Head of caudate nucleus (tissue), 42 donors: ENCODE data around the gene SUMF1.
A peak's percentile ranks its signal among the peaks of the same experiment; 100 is the strongest.

Experiments used
- DNase-seq, 42 donors: peaks; one replicate each; pipeline versions ENCODE4 v3.0.0 to v3.0.0-alpha.2; 2020 to 2021; ENCODE audit warnings: mixed read lengths in 7 of 42
- intact Hi-C: fragments of 100-400 bp; cut with DNase I; formaldehyde crosslinking; loops from one replicate; pipeline ENCODE4 v1.15.0; 2022

The SUMF1 gene

DNA sequence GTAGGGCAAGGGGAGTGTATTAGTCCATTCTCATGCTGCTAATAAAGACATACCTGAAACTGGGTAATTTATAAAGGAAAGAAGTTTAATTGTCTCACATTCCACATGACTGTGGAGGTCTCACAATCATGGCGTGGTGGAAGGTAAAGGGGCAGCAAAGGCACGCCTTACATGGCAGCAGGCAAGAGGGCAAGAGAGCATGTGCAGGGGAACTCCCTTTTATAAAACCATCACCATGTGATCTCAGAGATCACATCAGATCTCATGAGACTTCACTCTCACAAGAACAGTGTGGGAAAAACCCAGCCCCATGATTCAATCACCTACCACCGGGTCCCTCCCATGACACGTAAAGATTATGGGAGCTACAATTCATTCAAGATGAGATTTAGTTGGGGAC, 41.4 kb downstream of the SUMF1 start:
- intact Hi-C loops = no loop called here
- DNase-seq = no peak

DNA sequence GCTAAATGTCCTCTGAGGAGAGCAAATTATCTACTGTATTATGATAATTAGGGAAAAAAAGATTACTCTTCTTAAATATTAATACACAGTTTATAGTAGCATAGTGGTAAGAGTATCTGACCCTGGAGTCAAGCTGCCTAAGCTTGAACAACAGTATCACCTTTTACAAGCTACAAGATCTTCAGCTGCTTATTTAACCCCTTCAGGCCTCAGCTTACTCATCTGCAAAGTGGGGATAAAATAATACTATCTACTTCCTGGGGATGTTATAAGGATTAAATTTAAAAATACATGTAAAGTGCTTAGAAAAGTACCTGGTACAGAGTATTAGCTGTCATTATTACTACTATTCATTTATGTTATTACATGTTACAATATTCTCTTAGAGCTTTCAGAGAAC, 42.0 kb downstream of the SUMF1 start:
- intact Hi-C loops = no loop called here
- DNase-seq = no peak

DNA sequence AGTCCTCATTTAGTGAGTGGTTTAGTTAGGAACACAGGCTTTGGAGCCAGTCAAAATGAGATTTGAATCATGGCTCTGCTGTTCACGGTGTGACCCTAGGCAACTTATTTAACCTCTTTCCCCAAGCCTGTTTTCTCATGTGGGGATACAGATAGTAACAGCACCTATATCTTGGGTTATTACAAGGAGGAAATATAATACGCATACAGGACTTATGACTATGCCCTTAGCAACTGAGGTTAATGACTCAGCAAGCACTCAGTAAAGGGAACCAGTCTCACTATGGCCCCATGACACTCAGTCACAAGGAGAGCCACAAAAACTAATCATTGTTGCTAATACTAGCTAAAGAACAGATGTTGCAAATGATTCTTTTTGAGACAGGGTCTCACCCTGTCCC, 45.9 kb downstream of the SUMF1 start:
- DNase-seq = no peak
- intact Hi-C loops = no loop called here

DNA sequence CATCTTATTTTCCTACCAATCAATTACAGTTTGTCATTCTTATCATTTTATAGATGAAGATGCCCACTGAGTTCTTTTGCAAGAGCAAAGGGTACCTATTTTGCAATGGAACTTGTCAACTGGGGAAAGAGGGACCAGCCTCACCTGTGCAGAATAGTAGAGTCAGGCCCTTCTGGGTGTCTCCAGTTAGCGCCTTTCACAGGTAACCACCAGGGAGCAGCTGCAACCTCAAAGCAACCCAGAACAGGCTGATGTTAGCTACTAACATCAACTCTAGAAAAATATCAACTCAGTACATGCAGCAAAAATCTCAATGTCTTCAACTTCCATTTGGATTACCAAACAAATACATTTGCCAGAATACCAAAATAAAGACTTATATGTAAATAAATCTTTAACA, 47.1 kb downstream of the SUMF1 start:
- intact Hi-C loops = no loop called here
- DNase-seq = no peak

DNA sequence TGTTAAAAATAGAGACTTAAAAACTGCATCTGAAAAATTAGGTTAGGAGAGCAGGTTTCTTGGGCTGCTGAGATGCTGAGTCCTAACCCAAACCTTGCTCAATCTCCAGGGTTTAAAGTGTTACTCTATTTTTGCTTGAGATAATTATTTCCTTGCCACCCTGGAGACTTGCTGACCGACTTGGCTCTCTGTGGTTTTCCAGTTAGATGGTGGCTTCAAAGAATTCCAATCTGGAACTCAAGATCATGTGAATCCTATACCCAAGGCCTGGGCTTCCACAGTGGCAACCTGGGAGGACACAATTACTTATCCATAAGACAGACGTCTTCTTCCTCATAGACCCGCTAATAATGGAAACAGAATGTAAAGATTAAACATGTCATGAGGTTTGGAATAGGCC, 47.7 kb downstream of the SUMF1 start:
- no peak for DNase-seq
- intact Hi-C loops = no loop called here

DNA sequence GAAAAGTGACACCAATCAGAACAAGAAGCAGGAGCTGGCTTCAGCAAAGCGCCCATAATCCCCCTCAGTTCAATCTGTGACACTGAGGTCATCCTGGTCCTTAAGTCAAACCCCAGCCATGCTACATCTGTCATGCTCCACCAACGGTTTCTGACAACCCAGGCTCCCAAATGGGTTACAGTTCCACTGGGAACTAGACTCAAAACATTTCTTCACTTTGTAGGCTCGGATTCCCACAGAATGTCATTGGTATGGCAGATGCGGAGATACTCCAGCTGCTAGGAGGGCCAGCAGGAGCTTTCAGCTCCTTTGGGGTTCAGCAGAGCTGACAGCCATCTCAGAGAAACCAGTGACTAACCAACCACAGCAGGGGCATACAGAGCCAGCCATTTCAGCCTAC, 48.9 kb downstream of the SUMF1 start:
- intact Hi-C loops = no loop called here
- DNase-seq = no peak

DNA sequence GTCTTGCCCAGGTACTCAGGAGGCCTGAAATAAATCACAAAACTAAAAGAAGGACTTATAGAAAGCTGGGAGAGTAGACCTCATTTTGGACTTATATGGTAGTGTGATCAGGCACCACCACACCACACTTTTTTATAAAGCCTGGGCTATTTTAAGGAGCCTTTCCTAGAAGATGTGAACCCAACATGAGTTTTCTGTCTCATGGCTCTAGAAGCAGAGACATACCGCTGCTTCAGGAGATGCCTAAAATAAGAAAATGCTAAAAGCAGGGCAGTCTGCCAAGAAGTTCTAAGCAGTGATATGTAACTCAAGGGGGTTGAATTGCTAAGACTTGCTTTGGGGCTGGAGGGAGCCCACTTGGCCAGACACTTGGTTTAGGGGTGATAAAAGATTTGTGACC, 49.6 kb downstream of the SUMF1 start:
- intact Hi-C loops = no loop called here
- peak in 2 of 42 donors; percentile 11 to 16 for DNase-seq

DNA sequence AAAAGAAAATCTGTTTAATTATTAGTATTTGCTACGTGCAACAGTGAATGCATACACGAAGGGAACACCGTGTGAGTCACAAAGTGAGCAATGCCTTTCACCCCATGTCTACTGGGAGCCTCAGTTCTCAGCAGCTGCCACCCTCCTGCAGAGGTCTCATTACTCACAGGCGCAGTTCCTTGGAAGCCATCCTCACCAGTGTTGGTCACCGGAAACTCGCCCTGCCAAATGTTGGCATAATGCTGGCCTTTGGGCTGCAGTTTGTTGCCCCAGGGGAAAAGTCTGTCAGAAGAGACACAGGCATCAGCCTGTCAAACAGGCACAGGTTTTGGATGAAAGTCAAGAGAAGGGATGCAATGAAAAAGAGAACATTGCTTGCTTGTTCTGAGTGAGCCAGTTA, 50.1 kb downstream of the SUMF1 start:
- DNase-seq = peak in 10 of 42 donors; percentile 8 to 68 (median 18)
- intact Hi-C loops = no loop called here

DNA sequence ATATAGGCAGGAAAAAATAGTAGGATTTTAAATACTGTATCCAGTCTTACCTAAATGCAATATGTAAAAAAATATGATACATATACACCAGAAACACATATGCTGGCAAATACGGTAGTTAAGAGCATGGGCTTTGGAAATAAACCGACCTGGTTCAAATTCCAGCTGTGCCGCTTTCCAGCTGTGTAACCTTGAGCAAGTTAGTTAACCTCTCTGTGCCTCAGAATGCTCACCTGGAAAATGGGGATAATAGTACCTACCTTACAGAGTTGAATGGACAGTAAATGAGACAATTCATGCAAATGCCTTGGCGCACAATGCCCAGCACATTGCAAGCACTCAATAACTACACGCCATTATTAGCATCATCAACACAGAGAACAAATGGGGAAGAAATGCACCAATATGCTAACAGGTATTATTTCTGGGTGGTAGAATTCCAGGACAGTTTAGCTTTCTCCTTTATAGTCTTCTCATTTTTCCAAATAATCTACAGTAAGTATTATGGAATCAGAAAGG, 50.6 kb downstream of the SUMF1 start:
- intact Hi-C loops = no loop called here
- DNase-seq = no peak

DNA sequence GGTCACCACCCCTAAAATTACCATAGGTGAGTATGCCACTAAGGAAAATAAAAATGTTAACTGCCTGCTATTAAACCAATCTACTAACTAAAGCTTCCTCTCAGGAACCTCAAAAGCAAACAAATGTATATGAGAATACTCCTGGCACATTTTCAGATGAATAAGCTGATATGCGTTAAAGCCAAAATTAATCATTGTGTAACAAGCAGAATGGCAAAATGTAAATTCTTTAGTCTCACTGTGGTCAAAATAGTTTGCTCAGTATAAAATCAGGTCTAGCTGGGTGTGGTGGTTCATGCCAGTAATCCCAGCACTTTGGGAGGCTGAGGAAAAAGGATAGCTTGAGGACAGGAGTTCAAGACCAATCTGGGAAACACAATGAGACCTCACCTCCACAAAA, 53.6 kb downstream of the SUMF1 start:
- DNase-seq = no peak
- intact Hi-C loops = no loop called here

DNA sequence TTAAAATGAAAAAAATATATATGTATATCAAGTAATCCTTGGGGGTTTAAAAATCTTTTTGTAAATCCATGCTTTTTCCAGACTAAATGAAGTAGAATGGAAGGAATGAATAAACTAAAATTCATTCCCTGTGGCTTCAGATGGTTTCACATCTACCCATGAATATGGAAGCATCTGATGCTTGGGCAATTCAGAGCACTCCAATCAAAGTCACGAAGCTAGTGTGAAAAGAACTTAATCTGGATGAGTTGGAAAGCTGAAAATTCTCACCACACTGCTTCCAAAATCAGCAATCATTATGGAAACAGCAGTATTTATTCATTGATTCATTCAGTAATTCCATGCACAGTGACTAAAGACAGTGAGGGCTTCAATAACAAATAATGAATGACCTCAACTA, 55.2 kb downstream of the SUMF1 start:
- DNase-seq = no peak

DNA sequence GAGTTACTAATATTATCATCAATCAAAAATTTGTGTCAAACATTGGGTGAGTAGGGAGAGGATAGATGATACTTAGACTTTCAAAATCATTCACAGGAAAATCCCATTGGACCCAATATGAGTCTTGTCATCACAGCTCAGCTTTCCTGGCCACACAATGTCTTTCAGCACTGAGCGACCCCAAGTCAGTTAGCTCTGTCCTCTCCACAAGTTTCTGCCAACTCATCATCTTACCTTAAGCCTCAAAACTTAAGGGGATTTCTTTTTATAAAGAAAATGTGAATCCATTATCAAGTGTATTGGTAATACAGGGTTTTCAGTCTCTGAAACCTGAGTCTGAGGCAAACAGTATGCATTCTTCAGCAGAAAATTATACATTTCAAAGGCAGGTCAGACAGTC, 55.8 kb downstream of the SUMF1 start:
- intact Hi-C loops = no loop called here
- no peak for DNase-seq

More for the DNA sequence above, 55.2 kb downstream of the SUMF1 start:
- intact Hi-C loops = no loop called here

DNA sequence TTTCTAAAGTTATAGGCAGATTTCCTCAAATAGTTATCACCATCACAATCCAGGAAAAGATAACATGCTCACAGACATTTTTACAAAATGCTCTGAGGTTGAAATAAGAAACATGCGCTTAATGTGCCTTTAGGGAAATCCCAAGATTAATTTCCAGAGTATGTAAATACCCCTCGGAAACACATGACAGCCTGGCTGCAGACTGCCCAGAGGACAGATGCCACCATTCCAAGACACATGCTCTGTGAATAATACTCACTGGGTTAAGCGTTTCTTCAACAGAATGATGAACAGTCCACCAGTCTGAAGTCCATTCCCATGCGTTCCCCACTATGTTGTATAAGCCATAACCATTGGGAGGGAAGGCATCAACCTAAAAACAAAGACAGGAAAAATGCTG, 56.5 kb downstream of the SUMF1 start:
- intact Hi-C loops = no loop called here
- DNase-seq = no peak

DNA sequence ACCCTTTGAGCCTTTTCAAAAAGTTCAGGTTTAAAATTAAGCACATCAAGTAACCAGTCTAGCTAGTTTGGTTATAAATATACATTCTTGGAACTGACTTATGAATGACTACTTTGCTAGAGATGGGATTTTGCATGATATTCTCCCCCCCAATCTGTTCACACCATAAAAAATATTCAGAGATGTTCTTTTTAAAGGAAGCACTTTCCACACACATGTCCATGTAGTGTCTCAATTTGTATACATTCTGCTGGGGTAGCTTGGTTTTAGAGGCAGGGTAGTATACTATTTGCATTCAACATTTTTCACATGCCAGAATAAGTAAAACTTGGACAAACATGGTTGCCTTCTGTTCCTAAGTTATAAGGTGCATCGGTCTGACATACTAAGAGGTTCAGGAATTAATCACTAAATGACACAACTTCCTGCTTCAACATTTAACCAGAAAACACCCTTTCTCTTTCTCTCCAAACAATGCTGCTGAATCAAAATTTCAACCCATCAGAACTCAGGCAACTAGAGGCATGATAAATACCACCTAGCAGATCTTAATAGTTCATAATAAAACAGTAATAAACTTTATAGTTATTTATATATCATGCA, 57.0 kb downstream of the SUMF1 start:
- no peak for DNase-seq
- intact Hi-C loops = no loop called here

DNA sequence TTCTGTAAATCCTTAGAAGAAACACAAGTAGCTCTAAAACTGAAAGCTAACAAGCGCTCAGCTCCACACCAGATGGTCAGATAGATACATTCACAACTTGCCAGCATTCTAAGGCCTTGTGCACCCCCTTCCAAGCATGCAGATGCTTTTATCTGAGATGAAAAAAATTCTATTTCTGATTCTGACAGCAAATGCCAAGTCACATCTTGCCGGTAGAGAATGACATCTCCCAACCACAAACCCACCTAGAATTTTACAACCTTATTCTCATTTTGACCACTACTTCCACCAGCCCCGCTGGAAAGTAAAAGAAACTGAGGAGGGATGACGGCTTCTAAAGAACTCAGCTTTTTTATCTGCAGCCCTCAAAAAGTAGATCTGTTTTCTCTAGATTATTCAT, 57.7 kb downstream of the SUMF1 start:
- intact Hi-C loops = no loop called here
- DNase-seq = no peak

DNA sequence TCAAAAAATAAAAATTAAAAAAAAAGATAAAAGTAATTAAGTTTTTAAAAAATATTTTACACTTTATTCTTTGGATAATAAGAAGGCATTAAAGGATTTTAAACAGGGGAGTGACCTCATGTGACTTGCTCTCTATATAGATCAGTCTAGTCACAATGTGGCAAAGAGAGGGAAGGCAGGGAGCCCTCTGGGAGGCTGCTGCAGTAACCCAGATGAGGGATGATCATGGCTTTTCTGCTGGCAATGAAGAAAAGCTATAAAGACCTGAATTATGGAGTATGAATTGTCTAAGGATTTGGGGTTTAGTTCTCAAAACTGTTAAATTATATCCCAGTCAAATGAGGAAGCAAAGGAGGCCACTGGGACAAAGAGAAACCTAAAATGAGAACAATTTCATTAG, 58.1 kb downstream of the SUMF1 start:
- DNase-seq = no peak
- intact Hi-C loops = no loop called here

DNA sequence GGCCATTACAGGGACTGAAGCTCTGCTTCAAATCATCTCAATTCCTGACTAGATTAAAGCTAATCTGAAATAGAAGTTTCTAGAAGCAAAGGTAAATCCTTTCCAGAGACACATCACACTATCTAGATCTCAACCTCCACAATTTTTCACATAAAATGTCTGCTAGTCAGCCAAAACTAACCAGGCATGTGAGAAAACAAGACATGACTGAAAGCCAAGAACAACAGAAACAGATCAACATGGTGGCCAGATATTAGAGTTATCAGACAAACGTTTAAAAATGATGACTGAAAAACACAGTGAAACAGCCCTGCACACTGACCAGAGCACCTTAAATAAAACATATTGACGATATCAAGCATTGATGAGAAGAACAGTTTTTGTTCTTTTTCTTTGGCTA, 59.1 kb downstream of the SUMF1 start:
- intact Hi-C loops = no loop called here
- no peak for DNase-seq

DNA sequence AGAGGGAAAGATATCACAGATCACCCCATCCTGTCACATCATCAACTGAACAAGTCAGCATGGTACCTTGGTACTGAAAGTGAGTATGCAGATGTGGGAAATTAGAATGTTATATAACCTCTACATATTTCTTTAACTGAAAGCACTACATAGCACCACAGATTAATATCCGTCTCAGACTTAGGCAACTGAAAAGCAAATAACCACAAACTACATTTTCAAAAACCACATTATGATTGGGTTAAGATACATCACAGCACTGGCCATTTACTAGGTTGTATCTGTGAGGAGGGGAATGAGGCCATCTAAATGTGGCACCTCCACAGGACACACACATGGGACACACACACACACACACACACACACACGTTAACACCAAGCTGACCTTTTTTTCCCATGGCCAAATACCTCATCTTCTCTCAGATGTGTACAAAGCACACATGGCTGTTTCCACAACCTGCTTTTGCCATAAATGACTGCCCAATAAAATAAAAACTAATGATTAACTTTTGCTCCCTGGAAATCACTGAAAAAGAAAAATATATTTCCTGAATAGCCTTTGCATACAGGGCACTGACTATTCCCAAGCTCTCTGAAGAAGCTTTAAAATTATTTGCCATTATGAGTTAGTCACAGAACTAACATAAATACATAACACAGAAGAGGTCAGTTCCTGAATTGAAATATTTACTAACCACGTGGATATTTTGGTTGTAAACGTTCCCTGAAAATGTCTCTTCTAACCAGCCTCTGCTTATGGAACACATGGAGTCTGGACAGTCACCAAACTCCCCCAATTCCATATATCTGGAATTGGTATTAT, 60.1 kb downstream of the SUMF1 start:
- intact Hi-C loops = no loop called here
- DNase-seq = no peak

DNA sequence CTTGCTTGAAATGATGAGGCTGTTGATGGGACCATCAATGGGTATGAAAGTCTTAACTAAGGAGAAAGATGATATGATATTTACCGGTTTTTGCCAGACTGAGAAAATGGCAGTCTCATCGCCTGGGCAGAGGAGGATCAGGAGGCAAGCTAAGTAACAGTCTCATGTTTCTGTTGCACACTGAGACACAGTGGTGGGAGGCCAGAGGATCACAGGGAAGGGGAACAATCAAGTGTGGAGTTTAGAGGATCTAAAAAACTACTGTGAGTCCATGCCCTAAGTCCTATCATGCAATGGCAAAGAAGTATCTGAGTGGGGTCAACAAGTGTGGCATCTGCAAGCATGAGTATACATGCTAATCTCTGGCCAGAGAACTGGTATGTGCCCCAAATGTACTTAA, 62.2 kb downstream of the SUMF1 start:
- DNase-seq = no peak
- intact Hi-C loops = no loop called here

DNA sequence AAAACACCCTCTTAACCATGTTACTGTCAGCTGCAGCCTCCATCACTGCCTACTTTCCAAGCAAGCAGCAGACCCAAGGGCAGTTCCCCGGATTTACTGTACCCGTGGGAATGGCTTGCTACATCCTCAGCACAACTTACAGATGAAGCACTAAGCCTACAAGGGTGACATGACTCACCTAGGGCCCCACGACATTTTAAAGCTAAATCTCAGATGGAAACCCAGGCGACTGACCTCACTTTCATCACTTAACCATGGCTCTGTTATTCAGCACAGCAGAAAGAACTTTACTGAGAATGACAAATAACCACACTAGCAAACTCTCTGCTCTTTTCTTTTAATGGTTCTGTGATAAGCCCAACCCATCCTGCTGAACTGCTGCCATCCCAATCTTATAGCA, 65.6 kb downstream of the SUMF1 start:
- DNase-seq = no peak

DNA sequence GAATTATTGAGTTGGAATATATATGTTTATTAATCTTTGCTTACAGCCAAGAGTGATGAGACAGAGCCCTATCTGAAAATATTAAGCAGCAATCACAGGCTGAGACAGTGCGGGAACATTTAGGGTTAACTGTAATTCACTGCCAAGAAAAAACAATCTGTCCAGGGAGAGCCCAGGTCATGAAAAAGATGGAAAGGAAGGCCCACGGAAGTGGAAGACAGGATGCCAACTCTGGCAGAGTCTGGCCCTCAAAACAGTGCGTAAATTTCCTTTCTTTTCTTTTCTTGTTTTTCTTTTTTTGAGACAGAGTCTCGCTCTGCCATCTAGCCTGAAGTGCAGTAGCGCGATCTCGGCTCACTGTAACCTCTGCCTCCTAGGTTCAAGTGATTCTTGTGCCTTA, 67.6 kb downstream of the SUMF1 start:
- no peak for DNase-seq
- intact Hi-C loops = no loop called here

More for the DNA sequence above, 65.6 kb downstream of the SUMF1 start:
- intact Hi-C loops = no loop called here
